ENCODE data around the gene CDC27. TPM values are rescaled to one million over a fixed set of nuclear protein-coding genes. Genes with fewer than 3 reads are reported as not detected.
"Not testable (repeated sequence)": the region's sequence is repeated elsewhere in the genome, so short reads cannot be mapped to it uniquely, and the experiment has no call there.

Gene CDC27
- total RNA-seq, 1 experiment from 2014 or later, result 146 TPM

DNA sequence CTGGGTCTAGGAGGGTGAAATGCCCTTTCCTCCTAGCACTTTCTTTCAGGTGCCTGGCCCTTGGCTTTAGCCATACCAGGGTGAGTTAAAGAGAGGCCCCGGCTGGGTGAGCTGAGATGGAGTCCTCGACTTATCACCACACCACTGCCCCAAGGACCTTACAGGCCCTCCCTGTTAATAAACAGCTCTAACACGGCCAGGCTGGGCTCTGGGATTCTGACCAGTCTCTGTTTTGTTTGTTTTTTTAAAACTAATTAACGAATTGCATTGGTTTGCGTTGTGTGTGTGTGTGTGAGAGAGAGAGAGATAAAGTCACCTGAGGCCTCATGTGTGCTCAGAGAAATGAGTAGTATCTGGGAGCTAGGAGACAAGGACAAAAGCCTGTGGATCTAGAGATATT, 34.4 kb upstream of the CDC27 start:
- no peak for DNase-seq
- Histone ChIP-seq H3K4me1 (ENCODE audit: low read length) (no peaks in the 10 kb centered on the region; the same call in 1 of the 2 replicates), H3K36me3 (ENCODE audit: insufficient read depth, low read length) (no peaks in the 10 kb centered on the region), H3K79me2 (ENCODE audit: low read length) (no peaks in the 10 kb centered on the region), H3K9me3 (ENCODE audit: low read length) (no peaks in the 10 kb centered on the region), H3K9ac (ENCODE audit: low read length) (no peak overlapping the region), H3K27me3 (ENCODE audit: low read length) (no peaks in the 10 kb centered on the region), H3K27ac (ENCODE audit: low read length) (no peak overlapping the region), H3K9me2 (replicated peaks; ENCODE audit: insufficient read depth, low read length) (no peaks in the 10 kb centered on the region), H4K20me1 (ENCODE audit: insufficient read depth, low read depth, low read length) (no peaks in the 10 kb centered on the region), H2AFZ (ENCODE audit: low read length) (0 out of 2 replicates have a peak overlapping the region, but pooled peaks have one; percentile 36), H3K4me3 (ENCODE audit: low read length) (no peak overlapping the region), H3K4me2 (ENCODE audit: low read depth, low read length, poor library complexity, severe bottlenecking) (no peak overlapping the region)

DNA sequence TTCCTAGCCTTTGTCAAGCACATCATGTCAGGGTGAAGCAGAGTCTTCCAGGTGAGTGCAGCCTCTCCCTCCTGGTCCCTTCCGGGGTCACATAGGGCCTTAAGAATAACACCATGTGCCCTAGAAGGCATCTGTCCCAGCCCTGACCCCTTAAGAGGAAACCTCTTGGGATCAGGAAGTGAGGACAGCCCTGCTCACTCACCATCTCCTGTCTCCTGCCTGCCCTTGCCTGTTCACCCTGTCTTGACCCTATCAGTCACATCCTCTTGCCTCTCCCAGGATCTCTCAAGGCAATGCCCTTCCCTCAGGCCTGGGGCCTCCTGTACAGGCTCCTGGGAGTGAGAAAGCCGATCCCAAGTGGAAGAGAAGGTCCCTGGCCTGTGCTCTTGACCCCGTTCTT, 33.9 kb upstream of the CDC27 start:
- Histone ChIP-seq H3K4me3 (ENCODE audit: low read length) (no peak overlapping the region), H3K9ac (ENCODE audit: low read length) (no peak overlapping the region), H3K9me2 (replicated peaks; ENCODE audit: insufficient read depth, low read length) (no peaks in the 10 kb centered on the region), H3K4me2 (ENCODE audit: low read depth, low read length, poor library complexity, severe bottlenecking) (no peak overlapping the region), H4K20me1 (ENCODE audit: insufficient read depth, low read depth, low read length) (no peaks in the 10 kb centered on the region), H3K4me1 (ENCODE audit: low read length) (no peaks in the 10 kb centered on the region; the same call in 1 of the 2 replicates), H3K27me3 (ENCODE audit: low read length) (no peaks in the 10 kb centered on the region), H3K36me3 (ENCODE audit: insufficient read depth, low read length) (no peaks in the 10 kb centered on the region), H3K9me3 (ENCODE audit: low read length) (no peaks in the 10 kb centered on the region), H3K79me2 (ENCODE audit: low read length) (no peaks in the 10 kb centered on the region), H3K27ac (ENCODE audit: low read length) (no peak overlapping the region), H2AFZ (ENCODE audit: low read length) (0 out of 2 replicates have a peak overlapping the region, but pooled peaks have one; percentile 36)
- no peak for DNase-seq

DNA sequence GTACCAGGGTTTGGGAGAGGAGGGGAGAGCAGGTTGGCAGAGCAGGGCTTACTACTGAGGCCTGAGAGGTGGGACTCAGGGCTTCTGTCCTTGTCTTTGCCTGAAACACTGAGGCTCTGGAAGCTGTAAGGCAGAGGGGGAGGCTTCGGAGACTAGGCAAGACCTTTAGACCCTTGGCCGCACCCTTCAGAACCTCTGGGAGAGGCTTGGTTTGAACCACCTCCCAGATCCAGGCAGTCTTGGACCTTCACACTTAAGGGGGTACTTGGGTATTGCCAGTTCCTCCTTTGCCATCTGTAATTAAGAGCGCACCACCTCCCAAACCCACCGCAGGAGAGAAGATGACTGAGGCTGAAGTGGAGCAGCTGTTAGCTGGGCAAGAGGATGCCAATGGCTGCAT, 33.0 kb upstream of the CDC27 start:
- H2AFZ ChIP-seq (ENCODE audit: low read length), result no peak overlapping the region
- H4K20me1 ChIP-seq (ENCODE audit: insufficient read depth, low read depth, low read length), result no peaks in the 10 kb centered on the region
- no peaks in the 10 kb centered on the region; the same call in 1 of the 2 replicates for H3K4me1 ChIP-seq (ENCODE audit: low read length)
- H3K4me3 ChIP-seq (ENCODE audit: low read length), result no peak overlapping the region
- H3K9me2 ChIP-seq (replicated peaks; ENCODE audit: insufficient read depth, low read length), result no peaks in the 10 kb centered on the region
- no peaks in the 10 kb centered on the region for H3K36me3 ChIP-seq (ENCODE audit: insufficient read depth, low read length)
- no peak overlapping the region for H3K4me2 ChIP-seq (ENCODE audit: low read depth, low read length, poor library complexity, severe bottlenecking)
- H3K27ac ChIP-seq (ENCODE audit: low read length), result no peak overlapping the region
- no peaks in the 10 kb centered on the region for H3K79me2 ChIP-seq (ENCODE audit: low read length)
- no peaks in the 10 kb centered on the region for H3K9me3 ChIP-seq (ENCODE audit: low read length)
- no peaks in the 10 kb centered on the region for H3K27me3 ChIP-seq (ENCODE audit: low read length)
- H3K9ac ChIP-seq (ENCODE audit: low read length), result no peak overlapping the region
- DNase-seq, result no peak

DNA sequence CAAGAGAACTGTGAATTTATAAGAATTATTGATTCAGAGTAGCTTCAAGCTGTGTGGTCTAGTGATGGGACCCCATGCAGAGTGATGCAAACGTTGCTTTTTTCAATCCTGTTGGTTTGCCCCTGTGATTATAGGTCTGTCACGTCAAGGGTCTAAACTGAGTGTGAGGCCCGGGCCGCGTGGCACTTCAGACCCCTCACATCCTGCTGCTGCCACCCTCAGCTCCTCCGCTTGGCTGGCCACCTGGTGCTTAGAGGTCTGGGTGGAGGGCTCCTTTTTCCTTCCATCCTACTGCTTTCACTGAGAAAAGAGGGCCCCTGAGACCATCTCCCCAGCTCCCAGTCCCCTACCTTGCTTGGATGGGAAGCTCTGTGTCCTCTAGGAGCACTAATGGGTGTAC, 32.1 kb upstream of the CDC27 start:
- no peaks in the 10 kb centered on the region for H3K79me2 ChIP-seq (ENCODE audit: low read length)
- H4K20me1 ChIP-seq (ENCODE audit: insufficient read depth, low read depth, low read length), result no peaks in the 10 kb centered on the region
- H2AFZ ChIP-seq (ENCODE audit: low read length), result no peak overlapping the region
- H3K27me3 ChIP-seq (ENCODE audit: low read length), result no peaks in the 10 kb centered on the region
- no peak overlapping the region for H3K4me3 ChIP-seq (ENCODE audit: low read length)
- H3K36me3 ChIP-seq (ENCODE audit: insufficient read depth, low read length), result no peaks in the 10 kb centered on the region
- no peak overlapping the region for H3K9ac ChIP-seq (ENCODE audit: low read length)
- H3K4me2 ChIP-seq (ENCODE audit: low read depth, low read length, poor library complexity, severe bottlenecking), result no peak overlapping the region
- H3K4me1 ChIP-seq (ENCODE audit: low read length), result no peaks in the 10 kb centered on the region; the same call in 1 of the 2 replicates
- H3K27ac ChIP-seq (ENCODE audit: low read length), result no peak overlapping the region
- no peaks in the 10 kb centered on the region for H3K9me3 ChIP-seq (ENCODE audit: low read length)
- H3K9me2 ChIP-seq (replicated peaks; ENCODE audit: insufficient read depth, low read length), result no peaks in the 10 kb centered on the region
- no peak for DNase-seq

DNA sequence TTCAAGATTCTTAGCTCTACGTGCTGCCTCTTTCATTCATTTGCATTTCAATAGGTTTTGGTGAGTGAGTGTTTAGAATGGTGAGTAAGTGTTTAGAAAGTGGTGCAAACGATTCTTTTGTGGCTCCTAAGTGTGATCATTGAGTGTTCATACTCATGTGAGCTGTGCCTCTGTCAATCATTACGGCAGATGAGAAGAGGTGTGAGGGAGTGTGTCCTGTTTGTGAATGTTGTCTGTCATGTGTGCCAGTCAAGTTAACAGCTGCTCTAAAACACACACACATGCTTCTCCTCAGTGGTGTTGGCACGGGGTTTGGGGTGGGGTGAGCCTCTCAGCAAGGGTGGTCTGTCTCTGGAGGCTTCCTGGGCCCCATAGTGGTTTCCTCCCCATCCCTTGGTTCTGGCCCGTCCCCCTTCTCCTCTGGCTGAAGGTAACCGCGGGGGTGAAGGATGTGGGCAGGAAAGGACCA, 31.5 kb upstream of the CDC27 start:
- H3K79me2 ChIP-seq (ENCODE audit: low read length), result no peaks in the 10 kb centered on the region
- no peak overlapping the region for H2AFZ ChIP-seq (ENCODE audit: low read length)
- no peak for DNase-seq
- no peaks in the 10 kb centered on the region for H3K9me2 ChIP-seq (replicated peaks; ENCODE audit: insufficient read depth, low read length)
- no peaks in the 10 kb centered on the region for H3K27me3 ChIP-seq (ENCODE audit: low read length)
- no peak overlapping the region for H3K4me3 ChIP-seq (ENCODE audit: low read length)
- H3K9ac ChIP-seq (ENCODE audit: low read length), result no peak overlapping the region
- no peak overlapping the region for H3K4me2 ChIP-seq (ENCODE audit: low read depth, low read length, poor library complexity, severe bottlenecking)
- no peaks in the 10 kb centered on the region for H3K9me3 ChIP-seq (ENCODE audit: low read length)
- H3K36me3 ChIP-seq (ENCODE audit: insufficient read depth, low read length), result no peaks in the 10 kb centered on the region
- H3K4me1 ChIP-seq (ENCODE audit: low read length), result no peaks in the 10 kb centered on the region; the same call in 1 of the 2 replicates
- H3K27ac ChIP-seq (ENCODE audit: low read length), result no peak overlapping the region
- H4K20me1 ChIP-seq (ENCODE audit: insufficient read depth, low read depth, low read length), result no peaks in the 10 kb centered on the region

DNA sequence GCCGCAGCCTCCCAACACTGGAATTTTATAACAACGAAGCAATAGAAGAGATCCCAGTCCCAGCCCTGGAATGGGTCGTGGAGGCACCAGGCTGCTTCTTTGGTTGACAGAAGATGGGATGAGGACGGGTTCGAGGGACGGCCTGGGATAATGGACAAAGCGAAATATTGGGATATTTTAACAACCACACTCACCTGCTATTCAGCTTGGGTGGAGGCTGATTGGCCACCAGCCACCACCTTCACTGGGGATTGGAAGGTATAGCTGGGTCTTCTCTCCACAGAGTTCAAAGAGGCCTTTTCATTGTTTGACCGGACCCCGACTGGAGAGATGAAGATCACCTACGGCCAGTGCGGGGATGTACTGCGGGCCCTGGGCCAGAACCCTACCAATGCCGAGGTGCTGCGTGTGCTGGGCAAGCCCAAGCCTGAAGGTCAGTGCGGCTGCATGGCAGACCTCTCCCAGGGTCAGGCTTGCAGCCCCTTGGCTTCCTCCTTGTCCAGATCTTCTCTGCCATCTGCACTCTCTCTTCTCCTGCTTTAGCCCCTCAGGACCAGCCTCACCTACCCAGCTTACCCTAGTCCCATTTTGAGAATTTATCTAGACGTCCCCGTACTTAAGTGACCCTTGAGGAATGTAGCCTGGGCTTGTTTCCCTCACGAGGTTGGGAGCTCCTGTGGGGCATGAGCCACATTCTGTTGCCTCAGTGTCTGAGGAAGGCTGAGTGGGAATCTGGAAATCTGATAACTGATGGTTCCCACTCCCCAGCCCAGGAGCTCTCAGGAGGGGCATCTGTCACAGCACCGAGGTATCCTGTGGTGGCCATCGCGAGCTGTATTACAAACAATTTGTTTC, 30.8 kb upstream of the CDC27 start:
- Histone ChIP-seq H3K4me2 (ENCODE audit: low read depth, low read length, poor library complexity, severe bottlenecking) (no peak overlapping the region), H3K27ac (ENCODE audit: low read length) (no peak overlapping the region)

DNA sequence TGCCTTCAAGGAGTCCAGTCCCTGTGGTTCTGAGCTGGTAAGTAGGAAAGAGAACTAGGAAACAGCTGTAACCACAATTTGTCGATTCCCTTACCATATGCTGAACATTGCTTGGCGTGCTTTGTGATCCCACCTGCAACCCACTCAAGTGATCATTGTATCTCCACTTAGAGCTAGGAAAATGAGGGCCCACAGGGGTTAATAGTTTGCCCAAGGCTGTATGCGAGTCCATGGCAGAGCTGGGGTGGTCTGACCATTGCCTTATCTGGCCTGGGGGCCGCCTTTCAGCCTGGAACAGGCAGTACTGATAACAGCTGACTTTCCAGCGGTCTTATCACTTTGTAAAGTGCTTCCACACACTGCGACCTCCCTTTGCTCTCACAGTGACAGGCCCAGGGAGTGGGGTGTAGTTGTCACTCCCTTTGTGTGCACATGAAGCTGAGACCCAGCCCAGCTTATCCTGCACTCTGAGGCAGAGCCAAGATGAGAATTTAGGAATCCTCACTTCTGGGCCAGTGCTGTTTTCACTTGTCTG, 29.9 kb upstream of the CDC27 start:
- H3K36me3 ChIP-seq (ENCODE audit: insufficient read depth, low read length), result no peaks in the 10 kb centered on the region
- no peak for DNase-seq
- H3K9me2 ChIP-seq (replicated peaks; ENCODE audit: insufficient read depth, low read length), result no peaks in the 10 kb centered on the region
- no peaks in the 10 kb centered on the region for H3K79me2 ChIP-seq (ENCODE audit: low read length)
- H3K9ac ChIP-seq (ENCODE audit: low read length), result no peak overlapping the region
- H3K4me2 ChIP-seq (ENCODE audit: low read depth, low read length, poor library complexity, severe bottlenecking), result no peak overlapping the region
- H4K20me1 ChIP-seq (ENCODE audit: insufficient read depth, low read depth, low read length), result no peaks in the 10 kb centered on the region
- H3K4me3 ChIP-seq (ENCODE audit: low read length), result no peak overlapping the region
- no peaks in the 10 kb centered on the region for H3K9me3 ChIP-seq (ENCODE audit: low read length)
- no peaks in the 10 kb centered on the region; the same call in 1 of the 2 replicates for H3K4me1 ChIP-seq (ENCODE audit: low read length)
- H2AFZ ChIP-seq (ENCODE audit: low read length), result no peak overlapping the region
- no peaks in the 10 kb centered on the region for H3K27me3 ChIP-seq (ENCODE audit: low read length)
- no peak overlapping the region for H3K27ac ChIP-seq (ENCODE audit: low read length)

More for the DNA sequence above, 30.8 kb upstream of the CDC27 start:
- Histone ChIP-seq H3K9ac (ENCODE audit: low read length) (no peak overlapping the region), H3K9me2 (replicated peaks; ENCODE audit: insufficient read depth, low read length) (no peaks in the 10 kb centered on the region), H2AFZ (ENCODE audit: low read length) (no peak overlapping the region), H4K20me1 (ENCODE audit: insufficient read depth, low read depth, low read length) (no peaks in the 10 kb centered on the region), H3K36me3 (ENCODE audit: insufficient read depth, low read length) (no peaks in the 10 kb centered on the region), H3K79me2 (ENCODE audit: low read length) (no peaks in the 10 kb centered on the region), H3K4me3 (ENCODE audit: low read length) (no peak overlapping the region), H3K4me1 (ENCODE audit: low read length) (no peaks in the 10 kb centered on the region; the same call in 1 of the 2 replicates), H3K27me3 (ENCODE audit: low read length) (no peaks in the 10 kb centered on the region), H3K9me3 (ENCODE audit: low read length) (no peaks in the 10 kb centered on the region)
- no peak for DNase-seq

DNA sequence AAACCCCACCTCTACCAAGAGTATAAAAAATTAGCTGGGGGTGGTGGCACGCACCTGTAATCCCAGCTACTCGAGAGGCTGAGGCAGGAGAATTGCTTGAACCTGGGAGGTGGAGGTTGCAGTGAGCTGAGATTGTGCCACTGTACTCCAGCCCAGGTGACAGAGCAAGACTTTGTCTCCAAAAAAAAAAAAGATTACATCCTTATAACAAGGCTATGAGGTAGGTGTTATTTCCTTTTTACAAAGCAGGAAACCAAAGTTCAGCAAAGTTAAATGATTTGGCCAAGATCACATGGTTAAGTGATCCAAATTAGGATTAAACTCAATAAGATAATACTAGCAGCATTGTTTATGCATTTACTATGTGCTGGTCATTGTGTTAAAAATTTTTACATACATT, 28.2 kb upstream of the CDC27 start:
- H3K36me3 ChIP-seq (ENCODE audit: insufficient read depth, low read length); H2AFZ ChIP-seq (ENCODE audit: low read length); H3K27ac ChIP-seq (ENCODE audit: low read length); H3K79me2 ChIP-seq (ENCODE audit: low read length); H3K9me3 ChIP-seq (ENCODE audit: low read length); H3K9me2 ChIP-seq (replicated peaks; ENCODE audit: insufficient read depth, low read length); DNase-seq; H3K9ac ChIP-seq (ENCODE audit: low read length); H4K20me1 ChIP-seq (ENCODE audit: insufficient read depth, low read depth, low read length); H3K4me2 ChIP-seq (ENCODE audit: low read depth, low read length, poor library complexity, severe bottlenecking); H3K4me3 ChIP-seq (ENCODE audit: low read length); H3K27me3 ChIP-seq (ENCODE audit: low read length): not testable (repeated sequence)
- peaks cover 15% of the 10 kb centered on the region for H3K4me1 ChIP-seq (ENCODE audit: low read length)

Data from Karpas-422 (cell line).